Measurements from ENCODE around the gene GAD2. TPM values are rescaled to one million over a fixed set of nuclear protein-coding genes. Genes with fewer than 3 reads are reported as not detected.

GAD2 gene
- total RNA-seq, 4 donors from 2014 or later: not detected

- no peak for TF ChIP-seq CTCF (IDR thresholded peaks at IDR 0.05; ENCODE audit: low read depth)
Measured at GRCh38 chr10:26334932-26335573, 118.5 kb downstream of the GAD2 start.

GRCh38 chr10:26335574-26336093, 119.1 kb downstream of the GAD2 start:
- TF ChIP-seq CTCF (IDR thresholded peaks at IDR 0.05; ENCODE audit: low read depth): no peak

- TF ChIP-seq CTCF (IDR thresholded peaks at IDR 0.05; ENCODE audit: low read depth): no peak
Measured at GRCh38 chr10:26336979-26337378, 120.4 kb downstream of the GAD2 start.

GRCh38 chr10:26341701-26342100, 125.1 kb downstream of the GAD2 start:
- TF ChIP-seq CTCF (IDR thresholded peaks at IDR 0.05; ENCODE audit: low read depth): no peak

Other genes starting within 250 kb of the GAD2 start
- 10 to 100 TPM; 14.8 to 41.3 (median 26.2) TPM for gene APBB1IP, start 221.6 kb downstream of the GAD2 start, total RNA-seq